KMS-11 (cell line): ENCODE data around the gene EGFL7.

ENCODE experiments used
- H2AFZ ChIP-seq: fragments of 200-600 bp; sonication (generic); 2 replicates; pipeline ENCODE4 v1.6.1; 2016; ENCODE audit warnings: antibody characterized with exemption, mixed run types, low read depth
- H3K27ac ChIP-seq: fragments of 200-600 bp; sonication (generic); 2 replicates; pipeline ENCODE4 v1.6.1; 2016; ENCODE audit warnings: mild to moderate bottlenecking, mixed run types
- H3K27me3 ChIP-seq: fragments of 200-600 bp; sonication (generic); 2 replicates; pipeline ENCODE4 v1.6.1; 2017; ENCODE audit warnings: mild to moderate bottlenecking, low read depth, mixed run types, moderate library complexity; ENCODE audit not compliant: insufficient read depth
- H3K36me3 ChIP-seq: fragments of 200-600 bp; sonication (generic); 2 replicates; pipeline ENCODE4 v1.6.1; 2017; ENCODE audit warnings: mild to moderate bottlenecking, mixed run types; ENCODE audit not compliant: insufficient read depth
- H3K4me1 ChIP-seq: fragments of 200-600 bp; sonication (generic); 2 replicates; pipeline ENCODE4 v1.6.1; 2016; ENCODE audit warnings: mild to moderate bottlenecking, low read depth, mixed run types; ENCODE audit not compliant: poor library complexity, severe bottlenecking
- H3K4me2 ChIP-seq: fragments of 200-600 bp; sonication (generic); 2 replicates; pipeline ENCODE4 v1.7.0; 2016; ENCODE audit warnings: mild to moderate bottlenecking, mixed run types
- H3K4me3 ChIP-seq: fragments of 200-600 bp; sonication (generic); IDR thresholded peaks from 2 replicates; pipeline ENCODE4 v1.6.1; 2017; ENCODE audit warnings: low read depth, low read length, mixed read lengths; ENCODE audit not compliant: insufficient read depth
- H3K79me2 ChIP-seq: fragments of 200-600 bp; sonication (generic); 2 replicates; pipeline ENCODE4 v1.6.1; 2016; ENCODE audit warnings: low read depth, mixed run types; ENCODE audit not compliant: insufficient read depth
- H3K9ac ChIP-seq: fragments of 200-600 bp; sonication (generic); 2 replicates; pipeline ENCODE4 v1.6.1; 2016; ENCODE audit warnings: mild to moderate bottlenecking, mixed run types
- H4K20me1 ChIP-seq: fragments of 200-600 bp; sonication (generic); 2 replicates; pipeline ENCODE4 v1.6.1; 2016; ENCODE audit warnings: mild to moderate bottlenecking, mixed run types; ENCODE audit not compliant: insufficient read depth
- TF ChIP-seq, protein P1 (sequence below): fragments of 200-600 bp; sonication (generic); conservative IDR thresholded peaks from 2 replicates; pipeline ENCODE4 v1.6.1; 2017; ENCODE audit warnings: low read depth, mild to moderate bottlenecking, antibody characterized with exemption, low read length, moderate library complexity, mixed read lengths

EGFL7 gene

GRCh38 chr9:136690806-136691261 is 28.1 kb downstream of the EGFL7 start:
- Histone ChIP-seq H3K4me3 (no peak overlapping the region), H3K79me2 (peaks cover 8% of the 10 kb centered on the region; the same call in 1 of the 2 replicates), H3K27ac (no peak overlapping the region), H3K9ac (no peak overlapping the region), H2AFZ (no peak overlapping the region), H4K20me1 (no peaks in the 10 kb centered on the region), H3K27me3 (no peaks in the 10 kb centered on the region), H3K4me1 (peaks cover 48% of the 10 kb centered on the region), H3K4me2 (no peak overlapping the region), H3K36me3 (no peaks in the 10 kb centered on the region)
- TF ChIP-seq, protein P1, sequence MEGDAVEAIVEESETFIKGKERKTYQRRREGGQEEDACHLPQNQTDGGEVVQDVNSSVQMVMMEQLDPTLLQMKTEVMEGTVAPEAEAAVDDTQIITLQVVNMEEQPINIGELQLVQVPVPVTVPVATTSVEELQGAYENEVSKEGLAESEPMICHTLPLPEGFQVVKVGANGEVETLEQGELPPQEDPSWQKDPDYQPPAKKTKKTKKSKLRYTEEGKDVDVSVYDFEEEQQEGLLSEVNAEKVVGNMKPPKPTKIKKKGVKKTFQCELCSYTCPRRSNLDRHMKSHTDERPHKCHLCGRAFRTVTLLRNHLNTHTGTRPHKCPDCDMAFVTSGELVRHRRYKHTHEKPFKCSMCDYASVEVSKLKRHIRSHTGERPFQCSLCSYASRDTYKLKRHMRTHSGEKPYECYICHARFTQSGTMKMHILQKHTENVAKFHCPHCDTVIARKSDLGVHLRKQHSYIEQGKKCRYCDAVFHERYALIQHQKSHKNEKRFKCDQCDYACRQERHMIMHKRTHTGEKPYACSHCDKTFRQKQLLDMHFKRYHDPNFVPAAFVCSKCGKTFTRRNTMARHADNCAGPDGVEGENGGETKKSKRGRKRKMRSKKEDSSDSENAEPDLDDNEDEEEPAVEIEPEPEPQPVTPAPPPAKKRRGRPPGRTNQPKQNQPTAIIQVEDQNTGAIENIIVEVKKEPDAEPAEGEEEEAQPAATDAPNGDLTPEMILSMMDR: no peak

GRCh38 chr9:136691316-136692184 is 28.8 kb downstream of the EGFL7 start:
- H3K9ac ChIP-seq: no peak overlapping the region
- H3K27ac ChIP-seq: no peak overlapping the region
- H4K20me1 ChIP-seq: no peaks in the 10 kb centered on the region
- H3K79me2 ChIP-seq: peaks cover under 1% of the 10 kb centered on the region; the same call in 1 of the 2 replicates
- no peaks in the 10 kb centered on the region for H3K27me3 ChIP-seq
- no peak overlapping the region for H3K4me2 ChIP-seq
- TF ChIP-seq, protein P1: no peak
- peaks cover 52% of the 10 kb centered on the region for H3K4me1 ChIP-seq
- no peaks in the 10 kb centered on the region for H3K36me3 ChIP-seq
- no peak overlapping the region for H2AFZ ChIP-seq
- H3K4me3 ChIP-seq: no peak overlapping the region

GRCh38 chr9:136692185-136693134 is 29.7 kb downstream of the EGFL7 start:
- Histone ChIP-seq H3K4me1 (peaks cover 58% of the 10 kb centered on the region), H4K20me1 (no peaks in the 10 kb centered on the region)

GRCh38 chr9:136693135-136693489 is 30.4 kb downstream of the EGFL7 start:
- no peaks in the 10 kb centered on the region for H4K20me1 ChIP-seq
- H2AFZ ChIP-seq: no peak overlapping the region
- H3K9ac ChIP-seq: no peak overlapping the region
- no peak overlapping the region for H3K4me3 ChIP-seq
- peaks cover 59% of the 10 kb centered on the region for H3K4me1 ChIP-seq
- TF ChIP-seq, protein P1: no peak
- H3K36me3 ChIP-seq: no peaks in the 10 kb centered on the region
- no peak overlapping the region; the same call in 1 of the 2 replicates for H3K27ac ChIP-seq
- H3K27me3 ChIP-seq: no peaks in the 10 kb centered on the region
- no peaks in the 10 kb centered on the region for H3K79me2 ChIP-seq
- H3K4me2 ChIP-seq: no peak overlapping the region; the same call in 1 of the 2 replicates

More at GRCh38 chr9:136692185-136693134, 29.7 kb downstream of the EGFL7 start:
- H2AFZ ChIP-seq: no peak overlapping the region
- TF ChIP-seq, protein P1: no peak
- no peaks in the 10 kb centered on the region for H3K27me3 ChIP-seq
- H3K79me2 ChIP-seq: no peaks in the 10 kb centered on the region
- H3K4me3 ChIP-seq: no peak overlapping the region
- H3K27ac ChIP-seq: no peak overlapping the region
- H3K36me3 ChIP-seq: no peaks in the 10 kb centered on the region
- no peak overlapping the region for H3K9ac ChIP-seq
- no peak overlapping the region for H3K4me2 ChIP-seq
